ENCODE data around the gene PIEZO2. TPM values are rescaled to one million over a fixed set of nuclear protein-coding genes. Genes with fewer than 3 reads are reported as not detected.
A peak's percentile ranks its signal among the peaks of the same experiment; 100 is the strongest.

PIEZO2 gene
- polyA plus RNA-seq, 1 donor, result 25.1 TPM

DNA sequence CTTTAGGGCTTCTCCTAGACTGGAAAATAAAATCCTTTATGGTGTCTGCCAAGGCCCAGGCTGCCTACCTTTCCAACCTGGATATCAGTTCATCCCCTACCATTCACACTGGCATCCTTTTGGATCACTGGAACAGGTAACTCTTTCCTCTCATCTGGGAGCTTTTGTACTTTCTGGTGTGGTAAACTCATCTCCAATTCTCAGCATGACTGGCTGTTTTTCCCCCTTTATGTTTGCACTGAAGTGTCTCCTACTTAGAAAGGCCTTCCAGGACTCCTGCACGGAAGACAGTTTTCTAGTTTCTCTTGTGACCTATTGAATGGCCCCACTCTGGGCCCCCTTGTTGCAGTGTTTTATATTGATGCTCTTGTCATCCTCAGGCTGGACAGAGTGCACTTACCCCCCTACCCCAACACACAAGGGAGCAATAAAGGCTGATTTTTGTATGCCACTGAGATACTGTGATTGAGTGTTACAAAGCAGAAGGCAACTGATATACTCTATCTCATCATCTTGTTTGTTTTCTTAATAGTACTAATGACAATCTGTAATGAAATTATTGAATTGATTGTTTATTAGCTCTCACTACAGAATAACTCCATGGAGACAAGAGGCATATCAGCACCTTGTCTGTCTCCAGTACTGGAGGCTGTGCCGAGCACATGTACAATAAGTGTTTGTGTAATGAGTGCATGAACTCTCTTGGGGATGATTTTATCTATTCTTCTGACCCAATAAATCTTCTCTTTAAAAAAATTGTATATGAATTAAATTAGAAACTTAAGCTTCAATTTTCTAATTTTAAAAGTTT lies 129.9 kb downstream of the PIEZO2 start:
- Histone ChIP-seq H3K4me1 (ENCODE audit: control insufficient read depth, insufficient read depth, low read length) (no peaks in the 10 kb centered on the region), H3K36me3 (ENCODE audit: control insufficient read depth, insufficient read depth, low read length) (no peaks in the 10 kb centered on the region), H3K27me3 (ENCODE audit: control insufficient read depth, insufficient read depth, low read length) (no peaks in the 10 kb centered on the region), H3K4me3 (ENCODE audit: low read length) (no peak overlapping the region), H3K27ac (ENCODE audit: low read length) (no peak overlapping the region), H3K9me3 (ENCODE audit: control insufficient read depth, low read depth, low read length) (peaks cover 8% of the 10 kb centered on the region)
- no peak for DNase-seq
- no CpG with 5 or more reads among the region's 2 CpGs for WGBS (ENCODE audit: insufficient coverage, low lambda C conversion rate)

DNA sequence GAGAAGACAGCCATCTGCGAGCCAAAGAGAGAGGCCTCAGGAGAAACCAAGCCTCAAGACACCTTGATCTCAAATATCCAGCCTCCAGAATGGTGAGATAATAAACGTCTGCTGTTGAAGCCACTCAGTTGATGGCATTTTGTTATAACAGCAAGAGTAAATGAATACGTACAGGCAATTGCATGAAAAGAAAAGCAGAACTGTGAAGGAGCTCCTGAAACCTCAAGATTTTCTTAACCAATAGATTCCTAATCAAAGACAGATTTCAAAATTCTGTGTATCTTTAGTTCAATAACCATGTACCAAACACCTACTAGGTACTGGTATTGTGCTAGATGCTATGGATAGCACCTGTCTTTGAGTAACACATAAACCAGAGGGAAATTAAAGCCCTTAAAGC lies 139.5 kb downstream of the PIEZO2 start:
- H3K4me1 ChIP-seq (ENCODE audit: control insufficient read depth, insufficient read depth, low read length), result peaks cover 25% of the 10 kb centered on the region
- H3K4me3 ChIP-seq (ENCODE audit: low read length), result no peak overlapping the region
- DNase-seq, result no peak
- no peaks in the 10 kb centered on the region for H3K27me3 ChIP-seq (ENCODE audit: control insufficient read depth, insufficient read depth, low read length)
- peak overlapping the region; percentile 50 for H3K27ac ChIP-seq (ENCODE audit: low read length)
- no peaks in the 10 kb centered on the region for H3K9me3 ChIP-seq (ENCODE audit: control insufficient read depth, low read depth, low read length)
- no CpG with 5 or more reads among the region's 3 CpGs for WGBS (ENCODE audit: insufficient coverage, low lambda C conversion rate)
- no peaks in the 10 kb centered on the region for H3K36me3 ChIP-seq (ENCODE audit: control insufficient read depth, insufficient read depth, low read length)

GRCh38 chr18:11009147-11009546 lies 140.2 kb downstream of the PIEZO2 start:
- no peaks in the 10 kb centered on the region for H3K27me3 ChIP-seq (ENCODE audit: control insufficient read depth, insufficient read depth, low read length)
- H3K36me3 ChIP-seq (ENCODE audit: control insufficient read depth, insufficient read depth, low read length), result no peaks in the 10 kb centered on the region
- DNase-seq, result no peak
- peaks cover 28% of the 10 kb centered on the region for H3K4me1 ChIP-seq (ENCODE audit: control insufficient read depth, insufficient read depth, low read length)
- H3K4me3 ChIP-seq (ENCODE audit: low read length), result no peak overlapping the region
- H3K9me3 ChIP-seq (ENCODE audit: control insufficient read depth, low read depth, low read length), result no peaks in the 10 kb centered on the region
- peak overlapping the region; percentile 50 for H3K27ac ChIP-seq (ENCODE audit: low read length)
- WGBS (ENCODE audit: insufficient coverage, low lambda C conversion rate), result no CpG with 5 or more reads among the region's 6 CpGs

DNA sequence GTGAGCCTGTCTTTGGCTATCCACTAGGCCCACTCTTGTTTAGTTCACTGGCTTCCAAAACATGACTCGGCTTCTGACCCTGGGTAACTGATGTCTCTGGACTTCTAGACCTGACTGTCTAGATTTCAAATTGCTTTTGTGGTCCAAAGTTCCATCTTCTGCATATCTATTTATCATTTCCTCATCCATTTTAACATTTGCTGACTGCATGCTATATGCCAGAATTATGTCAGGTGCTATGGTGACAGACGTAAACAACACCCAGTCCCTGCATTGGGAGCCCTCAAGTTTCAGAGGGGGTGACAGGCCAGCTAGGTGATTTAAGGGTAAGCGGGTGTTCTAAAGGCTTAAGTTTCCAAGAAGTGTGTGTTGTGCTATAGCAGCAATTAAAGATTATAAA lies 140.9 kb downstream of the PIEZO2 start:
- peak overlapping the region; percentile 50 for H3K27ac ChIP-seq (ENCODE audit: low read length)
- no peak overlapping the region for H3K4me3 ChIP-seq (ENCODE audit: low read length)
- no peaks in the 10 kb centered on the region for H3K9me3 ChIP-seq (ENCODE audit: control insufficient read depth, low read depth, low read length)
- peak; percentile 81 to 89 for DNase-seq
- H3K4me1 ChIP-seq (ENCODE audit: control insufficient read depth, insufficient read depth, low read length), result peaks cover 28% of the 10 kb centered on the region
- H3K27me3 ChIP-seq (ENCODE audit: control insufficient read depth, insufficient read depth, low read length), result no peaks in the 10 kb centered on the region
- no peaks in the 10 kb centered on the region for H3K36me3 ChIP-seq (ENCODE audit: control insufficient read depth, insufficient read depth, low read length)
- WGBS (ENCODE audit: insufficient coverage, low lambda C conversion rate), result no CpG with 5 or more reads among the region's 3 CpGs

GRCh38 chr18:11005528-11005927 lies 143.8 kb downstream of the PIEZO2 start:
- peak overlapping the region; percentile 7 for H3K4me3 ChIP-seq (ENCODE audit: low read length)
- WGBS (ENCODE audit: insufficient coverage, low lambda C conversion rate), result no CpG with 5 or more reads among the region's 5 CpGs
- peak overlapping the region; percentile 86 for H3K27ac ChIP-seq (ENCODE audit: low read length)
- peak; percentile 91 to 92 for DNase-seq
- no peaks in the 10 kb centered on the region for H3K36me3 ChIP-seq (ENCODE audit: control insufficient read depth, insufficient read depth, low read length)
- H3K9me3 ChIP-seq (ENCODE audit: control insufficient read depth, low read depth, low read length), result no peaks in the 10 kb centered on the region
- no peaks in the 10 kb centered on the region for H3K27me3 ChIP-seq (ENCODE audit: control insufficient read depth, insufficient read depth, low read length)
- H3K4me1 ChIP-seq (ENCODE audit: control insufficient read depth, insufficient read depth, low read length), result peaks cover 28% of the 10 kb centered on the region

DNA sequence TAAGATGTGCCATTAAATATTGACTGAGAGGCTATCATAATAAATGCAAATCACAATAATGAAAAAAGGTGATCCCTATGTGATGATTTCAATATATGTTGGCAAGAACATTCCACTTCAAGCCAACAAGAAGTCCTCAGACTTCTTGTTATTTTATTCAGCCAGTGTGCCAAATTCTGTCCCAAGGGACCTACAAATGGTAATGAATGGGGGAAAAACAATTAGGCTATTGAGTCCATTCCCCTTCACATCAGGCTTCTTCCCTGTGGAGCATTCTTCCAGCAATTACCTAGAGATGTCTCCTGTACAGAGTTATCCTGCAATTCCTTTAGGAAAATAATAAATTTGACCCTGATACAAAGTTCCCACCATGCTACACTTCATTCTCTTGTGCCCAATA lies 144.4 kb downstream of the PIEZO2 start:
- H3K27ac ChIP-seq (ENCODE audit: low read length), result peak overlapping the region; percentile 86
- H3K9me3 ChIP-seq (ENCODE audit: control insufficient read depth, low read depth, low read length), result no peaks in the 10 kb centered on the region
- H3K36me3 ChIP-seq (ENCODE audit: control insufficient read depth, insufficient read depth, low read length), result no peaks in the 10 kb centered on the region
- H3K4me1 ChIP-seq (ENCODE audit: control insufficient read depth, insufficient read depth, low read length), result peaks cover 28% of the 10 kb centered on the region
- no peaks in the 10 kb centered on the region for H3K27me3 ChIP-seq (ENCODE audit: control insufficient read depth, insufficient read depth, low read length)
- H3K4me3 ChIP-seq (ENCODE audit: low read length), result peak overlapping the region; percentile 7
- DNase-seq, result no peak

DNA sequence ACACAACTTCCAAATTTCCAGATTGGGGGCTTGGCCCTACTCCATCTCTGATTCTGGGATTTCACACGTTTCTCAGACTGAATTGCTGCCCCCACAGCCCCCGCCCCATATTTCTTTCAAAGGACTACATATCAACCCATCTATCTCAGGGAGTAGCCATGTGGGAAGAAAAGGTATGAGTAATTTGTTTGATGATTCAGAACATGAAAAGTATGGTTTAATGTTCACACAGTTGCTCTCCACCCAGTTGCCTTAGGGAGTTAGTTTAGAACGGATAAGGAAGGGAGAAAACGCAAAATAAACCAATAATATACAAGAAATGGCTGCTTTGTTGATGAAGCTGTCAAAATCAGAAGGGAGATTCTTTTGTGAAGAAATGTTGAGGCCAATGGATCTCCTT lies 145.1 kb downstream of the PIEZO2 start:
- no peaks in the 10 kb centered on the region for H3K9me3 ChIP-seq (ENCODE audit: control insufficient read depth, low read depth, low read length)
- H3K27ac ChIP-seq (ENCODE audit: low read length), result peak overlapping the region; percentile 86
- H3K36me3 ChIP-seq (ENCODE audit: control insufficient read depth, insufficient read depth, low read length), result no peaks in the 10 kb centered on the region
- no peak overlapping the region for H3K4me3 ChIP-seq (ENCODE audit: low read length)
- DNase-seq, result no peak
- WGBS (ENCODE audit: insufficient coverage, low lambda C conversion rate), result 57% methylated on average over 2 of the region's 4 CpGs
- H3K4me1 ChIP-seq (ENCODE audit: control insufficient read depth, insufficient read depth, low read length), result peaks cover 28% of the 10 kb centered on the region
- no peaks in the 10 kb centered on the region for H3K27me3 ChIP-seq (ENCODE audit: control insufficient read depth, insufficient read depth, low read length)

GRCh38 chr18:11002796-11003195 lies 146.6 kb downstream of the PIEZO2 start:
- no peak for DNase-seq
- Histone ChIP-seq H3K27me3 (ENCODE audit: control insufficient read depth, insufficient read depth, low read length) (no peaks in the 10 kb centered on the region), H3K4me3 (ENCODE audit: low read length) (no peak overlapping the region), H3K4me1 (ENCODE audit: control insufficient read depth, insufficient read depth, low read length) (peaks cover 17% of the 10 kb centered on the region), H3K9me3 (ENCODE audit: control insufficient read depth, low read depth, low read length) (peaks cover under 1% of the 10 kb centered on the region), H3K27ac (ENCODE audit: low read length) (no peak overlapping the region), H3K36me3 (ENCODE audit: control insufficient read depth, insufficient read depth, low read length) (no peaks in the 10 kb centered on the region)
- WGBS (ENCODE audit: insufficient coverage, low lambda C conversion rate), result no CpG with 5 or more reads among the region's 4 CpGs

- peaks cover 5% of the 10 kb centered on the region for H3K9me3 ChIP-seq (ENCODE audit: control insufficient read depth, low read depth, low read length)
- no peaks in the 10 kb centered on the region for H3K27me3 ChIP-seq (ENCODE audit: control insufficient read depth, insufficient read depth, low read length)
- DNase-seq, result no peak
- H3K27ac ChIP-seq (ENCODE audit: low read length), result no peak overlapping the region
- no peaks in the 10 kb centered on the region for H3K36me3 ChIP-seq (ENCODE audit: control insufficient read depth, insufficient read depth, low read length)
- no peak overlapping the region for H3K4me3 ChIP-seq (ENCODE audit: low read length)
- WGBS (ENCODE audit: insufficient coverage, low lambda C conversion rate), result no CpG with 5 or more reads among the region's 1 CpG
- peaks cover 15% of the 10 kb centered on the region for H3K4me1 ChIP-seq (ENCODE audit: control insufficient read depth, insufficient read depth, low read length)
These were observed 147.1 kb downstream of the PIEZO2 start for GRCh38 chr18:11002277-11002676.

- 100% methylated on average over 2 of the region's 3 CpGs for WGBS (ENCODE audit: insufficient coverage, low lambda C conversion rate)
- no peak for DNase-seq
- peaks cover 5% of the 10 kb centered on the region for H3K9me3 ChIP-seq (ENCODE audit: control insufficient read depth, low read depth, low read length)
- H3K4me1 ChIP-seq (ENCODE audit: control insufficient read depth, insufficient read depth, low read length), result peaks cover 5% of the 10 kb centered on the region
- H3K27ac ChIP-seq (ENCODE audit: low read length), result no peak overlapping the region
- no peaks in the 10 kb centered on the region for H3K27me3 ChIP-seq (ENCODE audit: control insufficient read depth, insufficient read depth, low read length)
- no peak overlapping the region for H3K4me3 ChIP-seq (ENCODE audit: low read length)
- H3K36me3 ChIP-seq (ENCODE audit: control insufficient read depth, insufficient read depth, low read length), result no peaks in the 10 kb centered on the region
These were observed 149.3 kb downstream of the PIEZO2 start for GRCh38 chr18:11000071-11000470.

GRCh38 chr18:10997885-10998284 lies 151.5 kb downstream of the PIEZO2 start:
- peaks cover 5% of the 10 kb centered on the region for H3K9me3 ChIP-seq (ENCODE audit: control insufficient read depth, low read depth, low read length)
- no peak for DNase-seq
- no peaks in the 10 kb centered on the region for H3K36me3 ChIP-seq (ENCODE audit: control insufficient read depth, insufficient read depth, low read length)
- no peaks in the 10 kb centered on the region for H3K4me1 ChIP-seq (ENCODE audit: control insufficient read depth, insufficient read depth, low read length)
- no peak overlapping the region for H3K4me3 ChIP-seq (ENCODE audit: low read length)
- H3K27ac ChIP-seq (ENCODE audit: low read length), result no peak overlapping the region
- H3K27me3 ChIP-seq (ENCODE audit: control insufficient read depth, insufficient read depth, low read length), result no peaks in the 10 kb centered on the region
- no CpG with 5 or more reads among the region's 1 CpG for WGBS (ENCODE audit: insufficient coverage, low lambda C conversion rate)
